GM18951 (cell line): ENCODE data around the gene SMIM10L2A.

Experiments
- POLR2A ChIP-seq: IDR thresholded peaks from 4 replicates; pipeline ENCODE4 v1.6.1; 2011; ENCODE audit warnings: mild to moderate bottlenecking; ENCODE audit not compliant: insufficient read length, insufficient read depth; ENCODE audit errors: extremely low read depth
- in situ Hi-C: fragments of 300-500 bp; cut with MboI; formaldehyde crosslinking; loops from one replicate; pipeline ENCODE4 v1.12.0; 2022; ENCODE audit warnings: low sequenced_read_pairs, mixed read lengths, inconsistent platforms; ENCODE audit not compliant: unreplicated experiment

Gene SMIM10L2A

GRCh38 chrX:135432453-135432852 is 10.7 kb downstream of the SMIM10L2A start:
- in situ Hi-C loops = no loop called here
- TF ChIP-seq POLR2A = no peak

GRCh38 chrX:135432881-135433521 is 11.3 kb downstream of the SMIM10L2A start:
- TF ChIP-seq POLR2A = no peak

GRCh38 chrX:135433531-135434257 is 11.9 kb downstream of the SMIM10L2A start:
- in situ Hi-C loops = no loop called here
- TF ChIP-seq POLR2A = no peak

More at GRCh38 chrX:135432881-135433521, 11.3 kb downstream of the SMIM10L2A start:
- in situ Hi-C loops = no loop called here

- in situ Hi-C loops = no loop called here
- no peak for TF ChIP-seq POLR2A
Measured at GRCh38 chrX:135434258-135435138, 12.8 kb downstream of the SMIM10L2A start.

GRCh38 chrX:135435139-135435922 is 13.6 kb downstream of the SMIM10L2A start:
- no peak for TF ChIP-seq POLR2A
- in situ Hi-C loops = no loop called here

- in situ Hi-C loops = no loop called here
Measured at GRCh38 chrX:135435933-135436332, 14.2 kb downstream of the SMIM10L2A start.

GRCh38 chrX:135436456-135436855 is 14.7 kb downstream of the SMIM10L2A start:
- TF ChIP-seq POLR2A = no peak
- in situ Hi-C loops = no loop called here

More at GRCh38 chrX:135435933-135436332, 14.2 kb downstream of the SMIM10L2A start:
- no peak for TF ChIP-seq POLR2A

- in situ Hi-C loops = no loop called here
- TF ChIP-seq POLR2A = no peak
Measured at GRCh38 chrX:135436966-135437866, 15.5 kb downstream of the SMIM10L2A start.

- TF ChIP-seq POLR2A = no peak
- in situ Hi-C loops = no loop called here
Measured at GRCh38 chrX:135437867-135438733, 16.4 kb downstream of the SMIM10L2A start.

GRCh38 chrX:135438734-135439043 is 16.9 kb downstream of the SMIM10L2A start:
- in situ Hi-C loops = no loop called here
- no peak for TF ChIP-seq POLR2A
